Measurements from ENCODE around the gene FOXG1.

- peak; percentile 31 for TF ChIP-seq CTCF (IDR thresholded peaks at IDR 0.05; ENCODE audit: insufficient read depth, low read length)
- no peak for TF ChIP-seq REST (IDR thresholded peaks at IDR 0.05; ENCODE audit: insufficient replicate concordance, low read depth)
- TF ChIP-seq POLR2AphosphoS5 (IDR thresholded peaks at IDR 0.05; ENCODE audit: low read depth), result no peak
These were observed 12.2 kb upstream of the FOXG1 start for GRCh38 chr14:28754209-28754985.
